HepG2 (cell line): ENCODE results near the gene E2F3. TPM values are rescaled to one million over a fixed set of nuclear protein-coding genes. Genes with fewer than 3 reads are reported as not detected.

Source experiments
- ATAC-seq: fragments of 200-7000 bp; cut with Tn5 transposase; 3 replicates; pipeline ENCODE4 v1.9.1; 2020; ENCODE audit warnings: mild to moderate bottlenecking, moderate library complexity
- BruUV-seq: library from RNA; stranded (reverse); fragments of 400-500 nt; replicated peaks from 2 replicates; lab custom pipeline; 2021; lab: Mats Ljungman, UMichigan
- CTCF ChIA-PET: fragments of 300-600 bp; formaldehyde crosslinking; extraction: SDS; loops from one replicate; lab custom pipeline; 2021; ENCODE audit warnings: low total read pairs, inconsistent platforms, low intra/inter-chr PET ratio; lab: Yijun Ruan, JAX
- POLR2A ChIA-PET: fragments of 350-600 bp; sonication (Branson Sonifier 250); formaldehyde crosslinking; loops from one replicate; lab custom pipeline; 2020; ENCODE audit warnings: antibody characterized with exemption, inconsistent platforms; lab: Yijun Ruan, JAX
- DNase-seq: peaks from one replicate; pipeline ENCODE4 v3.0.0-alpha.2; 2015; ENCODE audit warnings: low spot score
- FAIRE-seq: peaks from 3 replicates; lab custom pipeline; 2011; peaks lifted over from hg19 to GRCh38; lab: Jason Lieb, UNC
- H2AFZ ChIP-seq: one replicate; pipeline ENCODE4 v1.6.1; 2011; ENCODE audit warnings: low read length, inconsistent platforms
- H3K27ac ChIP-seq: fragments of 300-600 bp; 3 replicates; pipeline ENCODE4 v1.8.0; 2011; ENCODE audit warnings: mixed run types, mild to moderate bottlenecking, mixed read lengths, low read length, inconsistent platforms; ENCODE audit not compliant: insufficient read depth; ENCODE audit errors: extremely low read length
- H3K27me3 ChIP-seq, 2 experiments: fragments of 200-600 bp in 1 of 2; 2 replicates in 1 of 2; 3 replicates in 1 of 2; pipeline versions ENCODE4 v1.6.0 to v1.8.0; 2011; ENCODE audit warnings: low read length in 2 of 2, mild to moderate bottlenecking in 2 of 2, moderate library complexity in 2 of 2, inconsistent platforms in 1 of 2; ENCODE audit not compliant: insufficient read depth in 2 of 2, control insufficient read depth in 1 of 2
- H3K36me3 ChIP-seq, 2 experiments: fragments of 200-600 bp in 1 of 2; replicated peaks in 1 of 2; 2 replicates in 1 of 2; 3 replicates in 1 of 2; pipeline versions ENCODE4 v1.5.1 to v1.8.0; 2011; ENCODE audit warnings: low read length in 2 of 2, inconsistent platforms in 1 of 2; ENCODE audit not compliant: insufficient read depth in 2 of 2, control insufficient read depth in 1 of 2
- H3K4me1 ChIP-seq: 2 replicates; pipeline ENCODE4 v1.5.1; 2012; ENCODE audit warnings: low read length, inconsistent platforms; ENCODE audit not compliant: insufficient read depth
- H3K4me2 ChIP-seq: 2 replicates; pipeline ENCODE4 v1.6.0; 2011; ENCODE audit warnings: low read depth, low read length, inconsistent platforms
- H3K4me3 ChIP-seq, 3 experiments: fragments of 200-600 bp in 1 of 3; sonication (generic), shearing (Covaris generic) in 1 of 3; replicated peaks in 1 of 3; 2 replicates each; pipeline ENCODE4 v1.5.1; 2011 to 2016; ENCODE audit warnings: low read length in 3 of 3, inconsistent platforms in 2 of 3, low read depth in 2 of 3, mild to moderate bottlenecking in 2 of 3, control low read depth in 1 of 3, mixed read lengths in 1 of 3; ENCODE audit not compliant: insufficient read depth in 1 of 3
- H3K79me2 ChIP-seq: one replicate; pipeline ENCODE4 v1.6.1; 2011; ENCODE audit warnings: low read length, inconsistent platforms; ENCODE audit not compliant: insufficient read depth
- H3K9ac ChIP-seq: 2 replicates; pipeline ENCODE4 v1.6.0; 2011; ENCODE audit warnings: mild to moderate bottlenecking, low read depth, low read length, inconsistent platforms; ENCODE audit not compliant: insufficient read depth
- H3K9me3 ChIP-seq: 2 replicates; pipeline ENCODE4 v1.5.1; 2012; ENCODE audit warnings: mild to moderate bottlenecking, low read length
- H4K20me1 ChIP-seq: 2 replicates; pipeline ENCODE4 v1.6.0; 2011; ENCODE audit warnings: inconsistent platforms, mild to moderate bottlenecking, low read length, moderate library complexity; ENCODE audit not compliant: insufficient read depth
- CHCHD3 ChIP-seq: sonication (generic); formaldehyde crosslinking; IDR thresholded peaks from 2 replicates; pipeline ENCODE4 v1.8.0; 2022; ENCODE audit warnings: mild to moderate bottlenecking, missing genetic modification reagents, moderate library complexity
- E2F1 ChIP-seq: sonication (generic); formaldehyde crosslinking; IDR thresholded peaks from 2 replicates; pipeline ENCODE4 v1.5.0; 2020; ENCODE audit warnings: missing genetic modification reagents
- GLMP ChIP-seq: sonication (generic); formaldehyde crosslinking; IDR thresholded peaks from 2 replicates; pipeline ENCODE4 v1.9.0; 2021; ENCODE audit warnings: missing genetic modification reagents, mild to moderate bottlenecking, borderline replicate concordance
- MBD4 ChIP-seq: IDR thresholded peaks from 2 replicates; pipeline ENCODE4 v1.6.1; 2012; ENCODE audit warnings: low read length, inconsistent platforms, borderline replicate concordance
- MEIS2 ChIP-seq: sonication (generic); formaldehyde crosslinking; IDR thresholded peaks from 2 replicates; pipeline ENCODE4 v1.9.0; 2021; ENCODE audit warnings: mild to moderate bottlenecking, missing genetic modification reagents
- MXD1 ChIP-seq: sonication (generic); formaldehyde crosslinking; IDR thresholded peaks from 2 replicates; pipeline ENCODE4 v1.4.0; 2020; ENCODE audit warnings: mild to moderate bottlenecking, missing genetic modification reagents
- ZBTB10 ChIP-seq: sonication (generic); formaldehyde crosslinking; IDR thresholded peaks from 2 replicates; pipeline ENCODE4 v1.4.0; 2020; ENCODE audit warnings: missing genetic modification reagents, borderline replicate concordance
- ZNF44 ChIP-seq: sonication (generic); formaldehyde crosslinking; IDR thresholded peaks from 2 replicates; pipeline ENCODE4 v1.5.1; 2020; ENCODE audit warnings: mild to moderate bottlenecking, missing genetic modification reagents
- ZSCAN5A ChIP-seq: sonication (generic); formaldehyde crosslinking; IDR thresholded peaks from 2 replicates; pipeline ENCODE4 v1.8.0; 2022; ENCODE audit warnings: mild to moderate bottlenecking, missing genetic modification reagents, borderline replicate concordance
- WGBS: methylation state at CpG from one replicate; pipeline ENCODE4 v1.1.6; 2017; ENCODE audit warnings: low lambda C conversion rate; 5-methylcytosine and 5-hydroxymethylcytosine counted together
- in situ Hi-C: cut with HindIII; loops from 2 replicates; pipeline ENCODE4 v1.10.0; 2017; ENCODE audit warnings: low pct_unique_long_range_greater_than_20kb; ENCODE audit not compliant: extremely low pct_ligation_motif_present
- intact Hi-C: fragments of 100-400 bp; cut with micrococcal nuclease; formaldehyde crosslinking; loops from one replicate; pipeline ENCODE4 v1.10.0; 2022; ENCODE audit not compliant: unreplicated experiment
- polyA plus RNA-seq, 8 experiments: library from polyadenylated mRNA; depleted of rRNA in 3 of 8; stranded (reverse) in 7 of 8; unstranded in 1 of 8; fragments of >200 nt; fragmentation: Illumina TruSeq in 4 of 8; extraction: Trizol in 4 of 8; gene quantifications; 2 replicates each; pipeline versions ENCODE4 v1.2.1 to v1.2.3, GENCODE V29; 2011 to 2016; ENCODE audit warnings: low read depth in 4 of 8, missing spikeins in 1 of 8, mixed read lengths in 1 of 8; ENCODE audit not compliant: insufficient read depth in 1 of 8
- total RNA-seq, 5 experiments: library from RNA; depleted of rRNA; stranded (reverse); fragments of >200 nt; fragmentation: Illumina TruSeq; extraction: Trizol; gene quantifications; 2 replicates each; pipeline ENCODE4 v1.2.3, GENCODE V29; 2016; ENCODE audit warnings: low read depth in 1 of 5

The E2F3 gene
- total and polyA plus RNA-seq, 2 of the 13 experiments (the other 11 are each of a cell fraction or from before 2014, with no cell fraction given), result 8.5 to 12.7 TPM

- WGBS, result 8% methylated on average over 3 of the region's 3 CpGs
- no TSS peak for BruUV-seq
- TF ChIP-seq MXD1 (CRISPR knock-in tag) (no peak), E2F1 (CRISPR knock-in tag) (no peak), CHCHD3 (CRISPR knock-in tag) (no peak), MEIS2 (CRISPR knock-in tag) (no peak)
- H2AFZ ChIP-seq, result no peak overlapping the region
- H3K27me3 ChIP-seq, result peaks cover 0 to 11% of the 10 kb centered on the region in 2 experiments; a peak in 4 of 5 replicates
- no peaks in the 10 kb centered on the region for H3K79me2 ChIP-seq
- no peak overlapping the region for H3K9ac ChIP-seq
- H3K4me2 ChIP-seq, result no peak overlapping the region
- intact Hi-C loops, result no loop called here
- no peaks in the 10 kb centered on the region for H3K9me3 ChIP-seq
- peak; percentile 53; the same call in 2 of the 3 replicates for ATAC-seq
- H3K27ac ChIP-seq, result no peak overlapping the region
- H3K4me3 ChIP-seq, result no peak overlapping the region
- H3K4me1 ChIP-seq, result no peaks in the 10 kb centered on the region
- CTCF ChIA-PET, result no interaction called here
- no peak for FAIRE-seq
- POLR2A ChIA-PET, result no interaction called here
- in situ Hi-C loops, result no loop called here
- H4K20me1 ChIP-seq, result no peaks in the 10 kb centered on the region
- no peak for DNase-seq
- H3K36me3 ChIP-seq, result no peaks in the 10 kb centered on the region
These were observed 36.2 kb upstream of the E2F3 start for GRCh38 chr6:20365456-20365855.

GRCh38 chr6:20366082-20366830 is 35.4 kb upstream of the E2F3 start:
- ChIA-PET CTCF (no interaction called here), POLR2A (no interaction called here)
- no peaks in the 10 kb centered on the region for H3K9me3 ChIP-seq
- H3K4me1 ChIP-seq, result no peaks in the 10 kb centered on the region
- 28% methylated on average over 7 of the region's 7 CpGs for WGBS
- no peak for FAIRE-seq
- no peak overlapping the region for H2AFZ ChIP-seq
- H3K9ac ChIP-seq, result no peak overlapping the region
- no TSS peak for BruUV-seq
- H3K4me2 ChIP-seq, result no peak overlapping the region
- H3K27ac ChIP-seq, result no peak overlapping the region
- peaks cover 0 to 7% of the 10 kb centered on the region in 2 experiments; a peak in 4 of 5 replicates for H3K27me3 ChIP-seq
- no peaks in the 10 kb centered on the region for H3K79me2 ChIP-seq
- DNase-seq, result no peak
- intact Hi-C loops (no loop called here), in situ Hi-C loops (no loop called here)
- no peaks in the 10 kb centered on the region for H4K20me1 ChIP-seq
- H3K4me3 ChIP-seq, result no peak overlapping the region
- H3K36me3 ChIP-seq, result no peaks in the 10 kb centered on the region
- no peak for ATAC-seq
- TF ChIP-seq ZNF44 (CRISPR knock-in tag) (no peak), ZSCAN5A (CRISPR knock-in tag) (no peak), GLMP (no peak), ZBTB10 (no peak), MBD4 (no peak)
